ENCODE data around the gene SPATA21.

DNA sequence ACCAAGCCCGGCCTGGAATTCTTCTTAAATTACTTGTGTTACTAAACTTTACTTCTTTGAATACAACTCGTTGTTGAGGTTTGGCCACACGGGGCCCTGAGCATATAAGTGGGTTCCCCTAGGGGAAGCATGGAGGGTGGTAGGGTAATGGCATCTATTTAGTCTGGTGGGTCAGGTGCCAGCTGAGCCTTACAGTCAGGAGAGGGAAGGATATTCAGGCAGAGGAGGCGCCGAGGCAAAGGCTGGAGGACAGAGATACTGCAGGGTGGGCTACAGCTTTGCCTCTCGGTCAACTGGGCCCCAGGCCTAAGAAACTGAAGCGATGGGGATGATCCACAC, 2.9 kb upstream of the SPATA21 start:
- TF ChIP-seq GATA1 (IDR thresholded peaks at IDR 0.05; ENCODE audit: low read depth, low read length) (no peak), POLR2A (IDR thresholded peaks at IDR 0.05; ENCODE audit: low read length) (no peak)
